Liver (tissue), 9 donors: Measurements from ENCODE around the gene MIGA1. TPM values are rescaled to one million over a fixed set of nuclear protein-coding genes. Genes with fewer than 3 reads are reported as not detected.

ENCODE experiments used
- DNase-seq: peaks from one replicate; pipeline ENCODE4 v3.0.0-alpha.2; 2017; ENCODE audit warnings: low spot score
- H3K27ac ChIP-seq, 2 donors: one replicate each; pipeline ENCODE4 v1.7.0; 2013; ENCODE audit warnings: inconsistent platforms in 2 of 2, low read length in 2 of 2, control low read depth in 1 of 2, low read depth in 1 of 2, mild to moderate bottlenecking in 1 of 2
- H3K27me3 ChIP-seq, 4 donors: one replicate each; pipeline versions ENCODE4 v1.6.1 to v1.7.0; 2013; ENCODE audit warnings: low read length in 3 of 4, inconsistent platforms in 1 of 4, mild to moderate bottlenecking in 1 of 4, moderate library complexity in 1 of 4; ENCODE audit not compliant: control insufficient read depth in 4 of 4, insufficient read depth in 4 of 4
- H3K36me3 ChIP-seq, 4 donors: one replicate each; pipeline versions ENCODE4 v1.6.1 to v1.7.0; 2013; ENCODE audit warnings: low read length in 3 of 4, mild to moderate bottlenecking in 3 of 4, low read depth in 1 of 4, moderate library complexity in 1 of 4; ENCODE audit not compliant: control insufficient read depth in 4 of 4, insufficient read depth in 3 of 4
- H3K4me1 ChIP-seq, 4 donors: one replicate each; pipeline versions ENCODE4 v1.6.1 to v1.7.0; 2013; ENCODE audit warnings: low read length in 3 of 4, mild to moderate bottlenecking in 3 of 4, moderate library complexity in 1 of 4; ENCODE audit not compliant: control insufficient read depth in 4 of 4, insufficient read depth in 4 of 4
- H3K4me3 ChIP-seq, 3 donors: one replicate each; pipeline versions ENCODE4 v1.6.1 to v1.7.0; 2013; ENCODE audit warnings: low read length in 3 of 3, control low read depth in 1 of 3, low read depth in 1 of 3, mild to moderate bottlenecking in 1 of 3
- H3K9ac ChIP-seq, 2 donors: one replicate each; pipeline ENCODE4 v1.7.0; 2013; ENCODE audit warnings: low read length in 2 of 2, mild to moderate bottlenecking in 2 of 2, moderate library complexity in 2 of 2, control low read depth in 1 of 2, low read depth in 1 of 2
- H3K9me3 ChIP-seq, 4 donors: one replicate each; pipeline versions ENCODE4 v1.6.1 to v1.7.0; 2013; ENCODE audit warnings: low read length in 3 of 4; ENCODE audit not compliant: control insufficient read depth in 4 of 4
- EGR1 ChIP-seq, 2 donors: IDR thresholded peaks; 2 replicates each; pipeline ENCODE4 v1.6.1; 2016 to 2018; ENCODE audit warnings: antibody characterized with exemption in 2 of 2, low read depth in 2 of 2
- FOXA2 ChIP-seq: IDR thresholded peaks from 2 replicates; pipeline ENCODE4 v1.6.1; 2016; ENCODE audit warnings: antibody characterized with exemption
- HNF4A ChIP-seq, 2 donors: conservative IDR thresholded peaks; 2 replicates each; pipeline ENCODE4 v1.6.1; 2016; ENCODE audit warnings: antibody characterized with exemption in 2 of 2, mild to moderate bottlenecking in 2 of 2
- HNF4G ChIP-seq: IDR thresholded peaks from 2 replicates; pipeline ENCODE4 v1.6.1; 2016; ENCODE audit warnings: antibody characterized with exemption
- NR2F2 ChIP-seq: IDR thresholded peaks from 2 replicates; pipeline ENCODE4 v1.6.1; 2016; ENCODE audit warnings: antibody characterized with exemption
- RAD21 ChIP-seq, 2 donors: IDR thresholded peaks; 2 replicates each; pipeline ENCODE4 v1.6.1; 2016; ENCODE audit warnings: antibody characterized with exemption in 2 of 2, mild to moderate bottlenecking in 2 of 2
- RXRA ChIP-seq, 2 donors: IDR thresholded peaks; 2 replicates each; pipeline ENCODE4 v1.6.1; 2017 to 2018; ENCODE audit warnings: antibody characterized with exemption in 2 of 2, mild to moderate bottlenecking in 1 of 2
- SP1 ChIP-seq: IDR thresholded peaks from 2 replicates; pipeline ENCODE4 v1.6.1; 2018; ENCODE audit warnings: antibody characterized with exemption, mild to moderate bottlenecking
- WGBS: extraction: QIAGEN DNeasy Blood & Tissue Kit; methylation state at CpG from one replicate; pipeline ENCODE4 v1.1.7; 2013; 5-methylcytosine and 5-hydroxymethylcytosine counted together
- polyA plus RNA-seq, 2 donors: library from polyadenylated mRNA; stranded (reverse) in 1 of 2; unstranded in 1 of 2; fragments of 200-250 nt in 1 of 2; fragments of >200 nt in 1 of 2; fragmentation: Nextera tagmentation in 1 of 2; extraction: Ambion mirVana in 1 of 2; gene quantifications; one replicate each; pipeline versions ENCODE4 v1.2.1 to v1.2.3, GENCODE V29; 2013 to 2015
- total RNA-seq, 2 donors: library from RNA; depleted of rRNA; stranded (reverse); fragments of >200 nt; gene quantifications; one replicate each; pipeline ENCODE4 v1.2.3, GENCODE V29; 2014
- TF ChIP-seq, protein P1 (sequence below): IDR thresholded peaks from 2 replicates; pipeline ENCODE4 v1.6.1; 2016; ENCODE audit warnings: antibody characterized with exemption, mild to moderate bottlenecking
- TF ChIP-seq, protein P2 (sequence below): IDR thresholded peaks from 2 replicates; pipeline ENCODE4 v1.6.1; 2016; ENCODE audit warnings: antibody characterized with exemption
- TF ChIP-seq, protein P3 (sequence below): IDR thresholded peaks from 2 replicates; pipeline ENCODE4 v1.6.1; 2016; ENCODE audit warnings: antibody characterized with exemption
- donor health status: healthy.
- donor health status: healthy.
- donor health status: healthy.
- donor health status: healthy.
- donor health status: healthy.

Gene MIGA1
- total and polyA plus RNA-seq, 4 donors = 3.5 to 8.0 (median 6.2) TPM

DNA sequence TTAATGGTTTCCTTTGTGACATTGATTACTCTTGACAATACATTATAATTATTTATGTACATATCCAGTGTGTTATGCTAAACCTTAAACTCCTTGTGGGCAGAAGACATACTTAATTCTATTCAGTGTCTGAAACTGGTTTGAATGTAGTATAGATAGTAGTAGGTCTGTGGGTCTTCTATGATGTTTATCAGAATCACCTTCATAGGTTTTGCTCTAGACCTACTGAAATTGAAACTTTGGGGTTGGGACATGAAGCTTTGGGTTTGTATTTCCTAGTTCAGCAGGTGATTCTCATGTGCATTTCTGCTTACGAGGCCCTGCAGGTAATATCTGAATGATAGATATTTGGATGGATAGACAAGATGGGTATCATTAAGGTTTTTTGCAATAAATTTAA lies 48.6 kb downstream of the MIGA1 start (continued):
- TF ChIP-seq, protein P1, sequence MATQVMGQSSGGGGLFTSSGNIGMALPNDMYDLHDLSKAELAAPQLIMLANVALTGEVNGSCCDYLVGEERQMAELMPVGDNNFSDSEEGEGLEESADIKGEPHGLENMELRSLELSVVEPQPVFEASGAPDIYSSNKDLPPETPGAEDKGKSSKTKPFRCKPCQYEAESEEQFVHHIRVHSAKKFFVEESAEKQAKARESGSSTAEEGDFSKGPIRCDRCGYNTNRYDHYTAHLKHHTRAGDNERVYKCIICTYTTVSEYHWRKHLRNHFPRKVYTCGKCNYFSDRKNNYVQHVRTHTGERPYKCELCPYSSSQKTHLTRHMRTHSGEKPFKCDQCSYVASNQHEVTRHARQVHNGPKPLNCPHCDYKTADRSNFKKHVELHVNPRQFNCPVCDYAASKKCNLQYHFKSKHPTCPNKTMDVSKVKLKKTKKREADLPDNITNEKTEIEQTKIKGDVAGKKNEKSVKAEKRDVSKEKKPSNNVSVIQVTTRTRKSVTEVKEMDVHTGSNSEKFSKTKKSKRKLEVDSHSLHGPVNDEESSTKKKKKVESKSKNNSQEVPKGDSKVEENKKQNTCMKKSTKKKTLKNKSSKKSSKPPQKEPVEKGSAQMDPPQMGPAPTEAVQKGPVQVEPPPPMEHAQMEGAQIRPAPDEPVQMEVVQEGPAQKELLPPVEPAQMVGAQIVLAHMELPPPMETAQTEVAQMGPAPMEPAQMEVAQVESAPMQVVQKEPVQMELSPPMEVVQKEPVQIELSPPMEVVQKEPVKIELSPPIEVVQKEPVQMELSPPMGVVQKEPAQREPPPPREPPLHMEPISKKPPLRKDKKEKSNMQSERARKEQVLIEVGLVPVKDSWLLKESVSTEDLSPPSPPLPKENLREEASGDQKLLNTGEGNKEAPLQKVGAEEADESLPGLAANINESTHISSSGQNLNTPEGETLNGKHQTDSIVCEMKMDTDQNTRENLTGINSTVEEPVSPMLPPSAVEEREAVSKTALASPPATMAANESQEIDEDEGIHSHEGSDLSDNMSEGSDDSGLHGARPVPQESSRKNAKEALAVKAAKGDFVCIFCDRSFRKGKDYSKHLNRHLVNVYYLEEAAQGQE = no peak
- no peak for TF ChIP-seq RAD21 (IDR thresholded peaks at IDR 0.05)
- TF ChIP-seq, protein P2, sequence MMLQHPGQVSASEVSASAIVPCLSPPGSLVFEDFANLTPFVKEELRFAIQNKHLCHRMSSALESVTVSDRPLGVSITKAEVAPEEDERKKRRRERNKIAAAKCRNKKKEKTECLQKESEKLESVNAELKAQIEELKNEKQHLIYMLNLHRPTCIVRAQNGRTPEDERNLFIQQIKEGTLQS = no peak

DNA sequence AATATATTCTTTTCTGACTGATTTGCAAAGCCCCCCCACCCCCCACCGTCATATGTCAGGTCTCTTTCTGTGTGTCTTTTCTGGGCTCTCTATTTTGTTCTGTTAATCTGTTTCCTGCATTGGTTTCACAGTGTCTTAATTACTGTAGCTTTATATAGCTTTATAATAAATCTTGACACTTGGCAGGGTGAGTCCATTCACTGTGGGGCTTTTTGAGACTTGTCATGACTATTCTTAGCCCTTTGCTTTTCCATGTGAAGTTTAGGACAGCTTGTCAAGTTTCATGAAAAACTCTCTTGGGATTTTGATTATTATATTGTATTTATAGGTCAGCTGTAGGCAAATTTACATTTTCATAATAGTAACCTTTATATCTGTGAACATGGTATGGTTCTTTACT lies 50.4 kb downstream of the MIGA1 start:
- no peak overlapping the region for H3K9ac ChIP-seq
- H3K27me3 ChIP-seq = no peaks in the 10 kb centered on the region
- TF ChIP-seq SP1 = no peak
- TF ChIP-seq, protein P3, sequence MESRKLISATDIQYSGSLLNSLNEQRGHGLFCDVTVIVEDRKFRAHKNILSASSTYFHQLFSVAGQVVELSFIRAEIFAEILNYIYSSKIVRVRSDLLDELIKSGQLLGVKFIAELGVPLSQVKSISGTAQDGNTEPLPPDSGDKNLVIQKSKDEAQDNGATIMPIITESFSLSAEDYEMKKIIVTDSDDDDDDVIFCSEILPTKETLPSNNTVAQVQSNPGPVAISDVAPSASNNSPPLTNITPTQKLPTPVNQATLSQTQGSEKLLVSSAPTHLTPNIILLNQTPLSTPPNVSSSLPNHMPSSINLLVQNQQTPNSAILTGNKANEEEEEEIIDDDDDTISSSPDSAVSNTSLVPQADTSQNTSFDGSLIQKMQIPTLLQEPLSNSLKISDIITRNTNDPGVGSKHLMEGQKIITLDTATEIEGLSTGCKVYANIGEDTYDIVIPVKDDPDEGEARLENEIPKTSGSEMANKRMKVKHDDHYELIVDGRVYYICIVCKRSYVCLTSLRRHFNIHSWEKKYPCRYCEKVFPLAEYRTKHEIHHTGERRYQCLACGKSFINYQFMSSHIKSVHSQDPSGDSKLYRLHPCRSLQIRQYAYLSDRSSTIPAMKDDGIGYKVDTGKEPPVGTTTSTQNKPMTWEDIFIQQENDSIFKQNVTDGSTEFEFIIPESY = no peak
- TF ChIP-seq FOXA2 = no peak
- TF ChIP-seq HNF4A (conservative IDR thresholded peaks at IDR 0.05) = no peak
- TF ChIP-seq RXRA (IDR thresholded peaks at IDR 0.05) = no peak
- TF ChIP-seq NR2F2 = no peak
- no peak for TF ChIP-seq HNF4G
- TF ChIP-seq, protein P2 = no peak
- TF ChIP-seq, protein P1 = no peak
- no peak for TF ChIP-seq EGR1 (IDR thresholded peaks at IDR 0.05; ENCODE audit: low read depth in 2 of 2)
- H3K4me3 ChIP-seq = no peak overlapping the region
- peaks cover 0 to 6% (median 0%) of the 10 kb centered on the region in 4 donors for H3K36me3 ChIP-seq
- no peak overlapping the region for H3K27ac ChIP-seq
- no peak for DNase-seq
- no peaks in the 10 kb centered on the region for H3K9me3 ChIP-seq
- 93% methylated on average over 1 of the region's 1 CpG for WGBS
- H3K4me1 ChIP-seq = peaks cover 0 to 4% (median 2%) of the 10 kb centered on the region in 4 donors
